Stimulated activated CD4-positive, alpha-beta T cell treated with anti-CD3 and anti-CD28 coated beads, Interleukin-4, amount 100 ng/mL, for 48 hours (primary cell): ENCODE data around the gene LARGE1.
"Not testable (repeated sequence)": the region's sequence is repeated elsewhere in the genome, so short reads cannot be mapped to it uniquely, and the experiment has no call there.

ENCODE experiments used
- DNase-seq, 2 donors: peaks; one replicate each; pipeline ENCODE4 v3.0.0-alpha.2; 2020; ENCODE audit warnings: low read depth in 2 of 2

Gene LARGE1

GRCh38 chr22:33884829-33885228 is 35.4 kb downstream of the LARGE1 start:
- no peak for DNase-seq

GRCh38 chr22:33883961-33884808 is 36.1 kb downstream of the LARGE1 start:
- no peak for DNase-seq

GRCh38 chr22:33883561-33883960 is 36.7 kb downstream of the LARGE1 start:
- no peak for DNase-seq

- no peak for DNase-seq
Measured at GRCh38 chr22:33882991-33883390, 37.3 kb downstream of the LARGE1 start.

GRCh38 chr22:33880986-33881385 is 39.3 kb downstream of the LARGE1 start:
- DNase-seq, result no peak

GRCh38 chr22:33879796-33880195 is 40.5 kb downstream of the LARGE1 start:
- no peak for DNase-seq

GRCh38 chr22:33875316-33875715 is 45.0 kb downstream of the LARGE1 start:
- no peak for DNase-seq

- no peak for DNase-seq
Measured at GRCh38 chr22:33874206-33874605, 46.1 kb downstream of the LARGE1 start.

GRCh38 chr22:33873666-33874065 is 46.6 kb downstream of the LARGE1 start:
- no peak for DNase-seq

- no peak for DNase-seq
Measured at GRCh38 chr22:33873186-33873585, 47.1 kb downstream of the LARGE1 start.

- no peak for DNase-seq
Measured at GRCh38 chr22:33871935-33872334, 48.3 kb downstream of the LARGE1 start.

GRCh38 chr22:33869946-33870345 is 50.3 kb downstream of the LARGE1 start:
- no peak for DNase-seq

- DNase-seq, result no peak
Measured at GRCh38 chr22:33867971-33868370, 52.3 kb downstream of the LARGE1 start.

- DNase-seq, result no peak
Measured at GRCh38 chr22:33867118-33867866, 53.0 kb downstream of the LARGE1 start.

GRCh38 chr22:33866511-33866910 is 53.8 kb downstream of the LARGE1 start:
- no peak for DNase-seq

- DNase-seq, result no peak
Measured at GRCh38 chr22:33865996-33866395, 54.3 kb downstream of the LARGE1 start.

GRCh38 chr22:33865248-33865647 is 55.0 kb downstream of the LARGE1 start:
- DNase-seq, result no peak

GRCh38 chr22:33864723-33865130 is 55.5 kb downstream of the LARGE1 start:
- DNase-seq, result no peak

GRCh38 chr22:33861216-33861875 is 58.9 kb downstream of the LARGE1 start:
- no peak for DNase-seq

GRCh38 chr22:33860386-33860785 is 59.9 kb downstream of the LARGE1 start:
- no peak for DNase-seq

- no peak for DNase-seq
Measured at GRCh38 chr22:33859311-33859710, 61.0 kb downstream of the LARGE1 start.

GRCh38 chr22:33858653-33859052 is 61.6 kb downstream of the LARGE1 start:
- not testable (repeated sequence) for DNase-seq
